Neural cell (in vitro differentiated cells): ENCODE data around the gene MAPK14.

Experiments
- EP300 ChIP-seq: fragments of 450-650 bp; conservative IDR thresholded peaks from 2 replicates; pipeline ENCODE4 v1.6.1; 2014; ENCODE audit warnings: antibody characterized with exemption, mild to moderate bottlenecking, moderate library complexity; ENCODE audit not compliant: poor library complexity, severe bottlenecking
- EZH2 ChIP-seq: fragments of 200-600, 300-800 bp; shearing (Covaris generic), sonication (generic); IDR thresholded peaks from 2 replicates; pipeline ENCODE4 v1.6.1; 2014; ENCODE audit warnings: antibody characterized with exemption, low read length, borderline replicate concordance, mild to moderate bottlenecking; ENCODE audit not compliant: insufficient read depth, poor library complexity, severe bottlenecking
- MXI1 ChIP-seq: fragments of 450-650 bp; conservative IDR thresholded peaks from 2 replicates; pipeline ENCODE4 v1.6.1; 2014; ENCODE audit warnings: antibody characterized with exemption, mild to moderate bottlenecking; ENCODE audit not compliant: poor library complexity, severe bottlenecking
- POLR2AphosphoS5 ChIP-seq: IDR thresholded peaks from 2 replicates; pipeline ENCODE4 v1.6.1; 2012
- RAD21 ChIP-seq: fragments of 450-650 bp; conservative IDR thresholded peaks from 2 replicates; pipeline ENCODE4 v1.6.1; 2014; ENCODE audit warnings: antibody characterized with exemption, mild to moderate bottlenecking, moderate library complexity
- TAF1 ChIP-seq: IDR thresholded peaks from 2 replicates; pipeline ENCODE4 v1.6.1; 2012; ENCODE audit warnings: low read depth
- TF ChIP-seq, protein P1 (sequence below): fragments of 450-650 bp; IDR thresholded peaks from 2 replicates; pipeline ENCODE4 v1.5.1; 2014; ENCODE audit warnings: antibody characterized with exemption, mild to moderate bottlenecking, moderate library complexity; ENCODE audit not compliant: poor library complexity, severe bottlenecking
- TF ChIP-seq, protein P2 (sequence below): IDR thresholded peaks from 2 replicates; pipeline ENCODE4 v1.6.1; 2012; ENCODE audit warnings: borderline replicate concordance

DNA sequence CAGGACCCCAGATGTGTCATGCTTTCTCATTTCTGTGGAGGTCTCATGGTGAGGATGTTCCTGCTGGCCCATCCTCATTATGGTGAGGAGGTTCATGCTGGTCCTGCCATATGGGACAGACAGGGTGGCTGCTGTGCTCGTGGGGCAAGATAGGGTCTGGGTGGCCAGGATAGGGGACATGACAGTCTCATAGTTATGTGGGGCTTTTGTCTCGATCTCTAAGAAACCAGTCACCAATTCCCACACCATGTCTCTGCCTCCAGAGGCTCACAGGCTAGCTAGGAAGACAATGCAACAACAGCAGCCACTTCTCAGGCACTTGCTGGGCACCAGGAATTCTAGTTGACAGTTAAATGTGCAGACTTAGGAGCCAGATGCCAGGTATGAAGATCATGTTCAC, 98.5 kb downstream of the MAPK14 start:
- TF ChIP-seq, protein P1, sequence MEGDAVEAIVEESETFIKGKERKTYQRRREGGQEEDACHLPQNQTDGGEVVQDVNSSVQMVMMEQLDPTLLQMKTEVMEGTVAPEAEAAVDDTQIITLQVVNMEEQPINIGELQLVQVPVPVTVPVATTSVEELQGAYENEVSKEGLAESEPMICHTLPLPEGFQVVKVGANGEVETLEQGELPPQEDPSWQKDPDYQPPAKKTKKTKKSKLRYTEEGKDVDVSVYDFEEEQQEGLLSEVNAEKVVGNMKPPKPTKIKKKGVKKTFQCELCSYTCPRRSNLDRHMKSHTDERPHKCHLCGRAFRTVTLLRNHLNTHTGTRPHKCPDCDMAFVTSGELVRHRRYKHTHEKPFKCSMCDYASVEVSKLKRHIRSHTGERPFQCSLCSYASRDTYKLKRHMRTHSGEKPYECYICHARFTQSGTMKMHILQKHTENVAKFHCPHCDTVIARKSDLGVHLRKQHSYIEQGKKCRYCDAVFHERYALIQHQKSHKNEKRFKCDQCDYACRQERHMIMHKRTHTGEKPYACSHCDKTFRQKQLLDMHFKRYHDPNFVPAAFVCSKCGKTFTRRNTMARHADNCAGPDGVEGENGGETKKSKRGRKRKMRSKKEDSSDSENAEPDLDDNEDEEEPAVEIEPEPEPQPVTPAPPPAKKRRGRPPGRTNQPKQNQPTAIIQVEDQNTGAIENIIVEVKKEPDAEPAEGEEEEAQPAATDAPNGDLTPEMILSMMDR: no peak
- no peak for TF ChIP-seq EP300
- no peak for TF ChIP-seq RAD21
- TF ChIP-seq TAF1: no peak
- no peak for TF ChIP-seq EZH2
- no peak for TF ChIP-seq POLR2AphosphoS5
- TF ChIP-seq, protein P2, sequence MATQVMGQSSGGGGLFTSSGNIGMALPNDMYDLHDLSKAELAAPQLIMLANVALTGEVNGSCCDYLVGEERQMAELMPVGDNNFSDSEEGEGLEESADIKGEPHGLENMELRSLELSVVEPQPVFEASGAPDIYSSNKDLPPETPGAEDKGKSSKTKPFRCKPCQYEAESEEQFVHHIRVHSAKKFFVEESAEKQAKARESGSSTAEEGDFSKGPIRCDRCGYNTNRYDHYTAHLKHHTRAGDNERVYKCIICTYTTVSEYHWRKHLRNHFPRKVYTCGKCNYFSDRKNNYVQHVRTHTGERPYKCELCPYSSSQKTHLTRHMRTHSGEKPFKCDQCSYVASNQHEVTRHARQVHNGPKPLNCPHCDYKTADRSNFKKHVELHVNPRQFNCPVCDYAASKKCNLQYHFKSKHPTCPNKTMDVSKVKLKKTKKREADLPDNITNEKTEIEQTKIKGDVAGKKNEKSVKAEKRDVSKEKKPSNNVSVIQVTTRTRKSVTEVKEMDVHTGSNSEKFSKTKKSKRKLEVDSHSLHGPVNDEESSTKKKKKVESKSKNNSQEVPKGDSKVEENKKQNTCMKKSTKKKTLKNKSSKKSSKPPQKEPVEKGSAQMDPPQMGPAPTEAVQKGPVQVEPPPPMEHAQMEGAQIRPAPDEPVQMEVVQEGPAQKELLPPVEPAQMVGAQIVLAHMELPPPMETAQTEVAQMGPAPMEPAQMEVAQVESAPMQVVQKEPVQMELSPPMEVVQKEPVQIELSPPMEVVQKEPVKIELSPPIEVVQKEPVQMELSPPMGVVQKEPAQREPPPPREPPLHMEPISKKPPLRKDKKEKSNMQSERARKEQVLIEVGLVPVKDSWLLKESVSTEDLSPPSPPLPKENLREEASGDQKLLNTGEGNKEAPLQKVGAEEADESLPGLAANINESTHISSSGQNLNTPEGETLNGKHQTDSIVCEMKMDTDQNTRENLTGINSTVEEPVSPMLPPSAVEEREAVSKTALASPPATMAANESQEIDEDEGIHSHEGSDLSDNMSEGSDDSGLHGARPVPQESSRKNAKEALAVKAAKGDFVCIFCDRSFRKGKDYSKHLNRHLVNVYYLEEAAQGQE: no peak
- TF ChIP-seq MXI1: no peak
